Muscle of leg (tissue), 11 donors: Measurements from ENCODE around the gene ELL2. TPM values are rescaled to one million over a fixed set of nuclear protein-coding genes. Genes with fewer than 3 reads are reported as not detected.

Source experiments
- DNase-seq: peaks from one replicate; pipeline ENCODE4 v3.0.0; 2013
- H3K27ac ChIP-seq: one replicate; pipeline ENCODE4 v1.5.1; 2013; ENCODE audit warnings: mild to moderate bottlenecking, low read length, control low read depth
- H3K27me3 ChIP-seq: one replicate; pipeline ENCODE4 v1.6.1; 2013; ENCODE audit warnings: low read length; ENCODE audit not compliant: control insufficient read depth, insufficient read depth
- H3K36me3 ChIP-seq: one replicate; pipeline ENCODE4 v1.6.1; 2013; ENCODE audit warnings: low read length; ENCODE audit not compliant: control insufficient read depth, insufficient read depth
- H3K4me1 ChIP-seq: one replicate; pipeline ENCODE4 v1.6.1; 2013; ENCODE audit warnings: low read length; ENCODE audit not compliant: control insufficient read depth, insufficient read depth
- H3K4me3 ChIP-seq: one replicate; pipeline ENCODE4 v1.5.1; 2013; ENCODE audit warnings: low read length, control low read depth
- H3K9me3 ChIP-seq: replicated peaks from 2 replicates; pipeline ENCODE4 v1.6.1; 2013; ENCODE audit warnings: low read depth, low read length; ENCODE audit not compliant: control insufficient read depth
- WGBS: methylation state at CpG from one replicate; pipeline ENCODE4 v1.1.5; 2013; ENCODE audit warnings: missing lambda C conversion rate; ENCODE audit not compliant: insufficient coverage; 5-methylcytosine and 5-hydroxymethylcytosine counted together
- polyA plus RNA-seq, 8 donors: library from polyadenylated mRNA; unstranded; fragments of 120-200 nt; gene quantifications; one replicate each; pipeline versions ENCODE4 v1.2.1 to v1.2.3, GENCODE V29; 2013; ENCODE audit warnings: inconsistent platforms in 1 of 8, low replicate concordance in 1 of 8; ENCODE audit not compliant: insufficient read length in 8 of 8, insufficient read depth in 1 of 8
- total RNA-seq: library from RNA; stranded (reverse); fragments of 120-200 nt; gene quantifications from one replicate; pipeline ENCODE4 v1.2.4, GENCODE V29; 2013

The ELL2 gene
- total and polyA plus RNA-seq, 9 donors = 2.1 to 4.9 (median 3.5) TPM

DNA sequence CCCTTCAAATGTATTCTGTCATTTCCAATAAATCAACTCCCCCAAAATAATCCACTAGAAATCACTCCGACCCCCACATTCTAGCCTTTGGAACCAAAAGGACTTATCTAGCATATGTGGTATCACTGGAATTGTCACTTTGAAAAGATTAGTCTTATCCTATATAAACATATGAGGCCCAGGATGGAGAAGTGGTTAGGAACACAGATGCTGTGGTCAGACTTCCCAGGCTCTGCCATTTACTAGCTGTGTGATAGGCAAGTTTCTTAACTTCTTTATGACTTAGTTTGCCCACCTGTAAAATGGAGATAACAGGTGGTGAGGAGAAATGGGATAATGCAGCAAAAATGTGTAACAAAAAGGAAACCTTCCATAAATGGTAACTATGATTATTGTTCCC is 77.1 kb downstream of the ELL2 start:
- Histone ChIP-seq H3K36me3 (no peaks in the 10 kb centered on the region), H3K9me3 (no peaks in the 10 kb centered on the region), H3K27me3 (no peaks in the 10 kb centered on the region), H3K4me3 (no peak overlapping the region), H3K4me1 (no peaks in the 10 kb centered on the region), H3K27ac (no peak overlapping the region)
- DNase-seq = no peak
- WGBS = no CpG with 5 or more reads among the region's 1 CpG

DNA sequence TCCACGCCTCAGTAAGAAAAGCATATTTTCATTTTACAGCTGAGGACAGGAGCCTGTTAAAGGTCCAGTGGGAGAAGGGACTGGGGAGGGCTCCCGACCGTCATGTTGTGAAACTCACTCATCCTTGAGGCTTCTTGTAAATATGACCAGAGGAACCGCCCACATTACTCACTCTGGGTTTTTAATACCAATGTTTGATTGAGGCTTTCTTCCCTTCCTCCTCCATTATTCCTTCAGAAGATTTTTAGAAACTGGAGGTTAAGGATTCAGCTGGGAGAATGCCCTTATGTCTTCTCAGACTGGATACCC is 77.7 kb downstream of the ELL2 start:
- H3K4me3 ChIP-seq = no peak overlapping the region
- H3K4me1 ChIP-seq = no peaks in the 10 kb centered on the region
- no peaks in the 10 kb centered on the region for H3K36me3 ChIP-seq
- no peaks in the 10 kb centered on the region for H3K27me3 ChIP-seq
- no peak overlapping the region for H3K27ac ChIP-seq
- WGBS = no CpG with 5 or more reads among the region's 4 CpGs
- no peaks in the 10 kb centered on the region for H3K9me3 ChIP-seq
- DNase-seq = no peak

DNA sequence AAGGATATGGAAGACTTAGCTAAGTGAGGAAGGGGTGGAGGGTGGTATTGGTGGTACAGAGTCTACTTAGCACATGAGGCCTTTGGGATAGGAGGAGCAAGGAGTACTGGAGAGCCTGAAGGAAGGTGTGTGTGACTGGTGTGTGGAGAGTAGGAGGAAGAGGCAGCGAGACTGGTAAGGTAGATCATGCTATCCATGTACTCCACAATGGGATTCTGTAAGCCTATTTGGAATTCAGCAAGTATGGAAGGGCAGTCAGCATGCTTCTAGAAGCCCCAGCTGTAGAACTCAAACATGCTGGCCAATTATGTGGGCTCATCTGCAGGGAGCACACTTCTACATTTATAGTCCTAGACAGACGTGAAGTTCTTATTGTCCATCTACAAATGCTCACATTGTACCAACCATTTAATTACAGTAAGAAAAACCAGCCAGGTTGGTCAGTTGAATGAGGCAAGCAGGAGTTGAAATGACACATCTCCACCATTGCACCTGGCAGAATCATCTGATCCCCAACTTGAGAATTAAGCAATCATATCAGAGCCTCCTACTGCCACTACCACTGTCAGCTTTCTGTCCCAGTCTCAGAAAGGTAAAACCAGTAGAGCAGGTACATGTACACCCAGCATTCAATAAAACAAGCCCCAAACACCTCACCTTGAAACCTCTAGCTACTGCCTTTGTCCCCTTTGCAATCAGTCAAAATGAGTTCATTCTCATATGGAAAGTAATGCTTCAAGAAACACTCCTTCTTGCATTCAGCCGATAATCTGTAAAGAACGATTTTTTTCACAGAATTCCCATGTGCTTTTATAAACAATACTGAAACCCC is 78.2 kb downstream of the ELL2 start:
- no peak for DNase-seq
- no peaks in the 10 kb centered on the region for H3K27me3 ChIP-seq
- H3K4me1 ChIP-seq = no peaks in the 10 kb centered on the region
- no peaks in the 10 kb centered on the region for H3K36me3 ChIP-seq
- WGBS = 73% methylated on average over 3 of the region's 4 CpGs
- H3K27ac ChIP-seq = no peak overlapping the region
- no peak overlapping the region for H3K4me3 ChIP-seq
- no peaks in the 10 kb centered on the region for H3K9me3 ChIP-seq

DNA sequence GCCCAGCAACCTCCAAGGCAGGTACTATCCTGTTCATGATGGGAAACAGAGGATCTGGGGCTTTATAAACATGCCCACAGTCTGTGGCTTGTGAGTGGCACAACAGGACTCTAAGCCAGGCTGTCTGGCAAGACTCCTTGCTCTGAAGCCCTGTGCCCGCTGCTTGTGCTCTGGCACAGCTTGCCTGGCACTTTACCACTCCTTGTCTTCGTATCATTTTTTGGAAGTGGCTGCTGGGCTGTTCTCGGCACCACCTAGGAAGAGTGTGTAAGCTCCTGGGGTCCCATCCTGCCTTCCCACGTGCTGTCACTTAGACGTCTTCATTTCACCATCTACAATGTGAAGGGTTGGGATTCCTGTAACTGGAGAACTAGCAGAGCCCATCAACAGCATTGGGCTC is 79.8 kb downstream of the ELL2 start:
- H3K27me3 ChIP-seq = no peaks in the 10 kb centered on the region
- H3K9me3 ChIP-seq = no peaks in the 10 kb centered on the region
- H3K4me3 ChIP-seq = no peak overlapping the region
- no peaks in the 10 kb centered on the region for H3K36me3 ChIP-seq
- H3K27ac ChIP-seq = no peak overlapping the region
- DNase-seq = no peak
- no peaks in the 10 kb centered on the region for H3K4me1 ChIP-seq
- 100% methylated on average over 1 of the region's 5 CpGs for WGBS

DNA sequence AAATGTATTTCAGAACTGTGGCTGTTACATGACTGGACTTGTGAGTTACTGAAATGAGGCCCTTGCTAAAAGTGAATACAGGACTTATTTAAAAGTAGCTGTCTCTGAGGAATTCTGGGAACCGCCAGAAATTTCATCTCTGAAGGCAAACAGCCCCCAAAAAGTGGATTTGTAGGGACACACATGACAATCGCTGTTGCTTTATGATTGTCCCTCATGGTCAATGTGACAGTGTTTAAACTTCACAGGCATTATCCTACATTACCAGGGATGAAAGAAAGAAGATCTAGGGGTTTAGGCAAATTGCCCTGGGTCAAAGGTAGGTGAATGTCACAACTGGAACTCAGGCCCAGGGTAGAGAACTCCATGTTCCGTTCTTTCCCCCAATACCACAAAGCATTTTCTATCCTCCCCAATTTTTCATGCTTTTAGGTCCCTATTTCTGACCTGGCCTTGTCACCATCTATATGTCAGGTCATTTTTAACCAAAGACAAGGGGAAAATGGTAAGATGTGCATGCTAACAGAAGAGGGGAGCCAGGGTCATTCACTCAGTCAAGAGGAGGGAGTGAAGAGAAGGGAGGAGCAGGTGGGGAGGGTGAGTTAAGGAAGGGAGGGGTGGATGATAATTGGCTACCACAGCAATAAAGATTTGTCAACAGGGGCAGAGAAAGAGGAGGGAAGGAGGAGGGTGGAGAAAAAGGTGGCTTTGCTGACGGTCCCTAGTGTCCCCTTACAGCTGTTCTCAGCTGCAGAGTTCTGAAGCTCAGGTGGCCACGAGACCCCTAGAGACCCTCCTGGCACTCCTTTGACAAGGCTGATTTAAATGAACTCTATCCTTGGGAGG is 81.3 kb downstream of the ELL2 start:
- 57% methylated on average over 1 of the region's 5 CpGs for WGBS
- no peak for DNase-seq
- Histone ChIP-seq H3K4me1 (no peaks in the 10 kb centered on the region), H3K9me3 (no peaks in the 10 kb centered on the region), H3K4me3 (no peak overlapping the region), H3K27ac (no peak overlapping the region), H3K36me3 (no peaks in the 10 kb centered on the region), H3K27me3 (no peaks in the 10 kb centered on the region)

DNA sequence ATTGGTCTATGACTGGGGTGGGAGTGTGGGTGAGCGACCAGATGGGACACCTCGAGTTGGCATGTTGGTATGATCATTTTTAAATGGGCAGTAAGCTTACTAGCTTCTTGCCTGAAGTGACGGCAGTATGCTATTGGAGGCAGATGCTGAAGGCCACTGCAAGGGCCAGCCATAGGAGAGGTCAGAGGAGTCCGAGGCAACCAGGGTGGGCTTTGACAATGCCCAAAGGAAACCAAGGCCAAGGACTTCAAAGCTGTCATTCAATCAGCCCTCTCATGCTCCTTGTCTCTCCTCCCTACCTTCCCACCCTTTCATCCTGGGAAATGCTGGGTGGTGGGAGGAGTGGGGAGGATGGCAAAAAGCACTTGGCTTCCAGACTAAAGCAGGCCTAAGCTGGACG is 82.0 kb downstream of the ELL2 start:
- H3K27ac ChIP-seq = no peak overlapping the region
- H3K4me1 ChIP-seq = no peaks in the 10 kb centered on the region
- 75% methylated on average over 3 of the region's 5 CpGs for WGBS
- H3K9me3 ChIP-seq = no peaks in the 10 kb centered on the region
- H3K36me3 ChIP-seq = no peaks in the 10 kb centered on the region
- no peak for DNase-seq
- no peak overlapping the region for H3K4me3 ChIP-seq
- no peaks in the 10 kb centered on the region for H3K27me3 ChIP-seq

DNA sequence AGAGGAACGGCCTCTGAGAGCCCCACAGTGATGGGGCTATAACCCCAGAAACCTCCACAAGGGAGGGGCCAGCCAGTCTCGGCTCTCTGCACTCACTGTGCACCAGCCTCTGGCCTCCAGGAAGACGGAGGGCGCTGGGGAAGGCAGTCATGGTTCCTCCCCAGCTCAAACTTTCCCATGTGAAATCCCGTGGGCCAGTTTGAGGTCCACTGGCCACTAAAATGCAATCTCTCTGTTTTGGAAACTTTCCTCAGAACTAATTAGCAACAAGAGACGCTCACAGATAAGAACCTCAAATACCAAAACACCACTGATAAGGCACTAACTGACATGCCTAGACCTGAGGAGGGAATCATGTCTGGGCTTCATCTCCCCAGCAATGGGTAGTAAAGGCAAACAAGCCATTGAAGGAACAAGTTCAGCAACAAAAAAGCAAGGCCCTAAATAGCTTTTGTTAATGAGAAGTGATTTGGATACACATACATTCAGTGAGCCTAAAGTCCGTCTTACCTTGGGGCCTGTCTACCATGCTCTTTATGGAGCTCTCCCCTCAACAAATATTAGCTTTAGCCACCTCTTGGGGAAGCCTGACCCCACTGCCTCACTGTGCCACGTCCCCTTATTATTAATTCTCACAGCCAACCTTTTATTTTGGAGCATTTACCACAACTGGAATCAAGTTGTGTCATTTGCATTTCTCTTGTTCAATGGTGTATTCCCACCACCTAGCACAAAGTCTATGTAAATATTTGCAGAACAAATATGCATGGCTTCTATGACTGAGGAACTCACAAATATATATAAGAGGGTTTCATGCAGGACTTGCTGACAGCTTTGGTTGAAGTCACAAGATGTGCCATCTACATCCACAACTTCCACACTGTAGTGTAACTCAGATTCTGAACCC is 83.0 kb downstream of the ELL2 start:
- no peak overlapping the region for H3K27ac ChIP-seq
- H3K36me3 ChIP-seq = no peaks in the 10 kb centered on the region
- no peaks in the 10 kb centered on the region for H3K9me3 ChIP-seq
- no peak overlapping the region for H3K4me3 ChIP-seq
- DNase-seq = no peak
- H3K27me3 ChIP-seq = no peaks in the 10 kb centered on the region
- H3K4me1 ChIP-seq = no peaks in the 10 kb centered on the region
- WGBS = 72% methylated on average over 5 of the region's 8 CpGs

DNA sequence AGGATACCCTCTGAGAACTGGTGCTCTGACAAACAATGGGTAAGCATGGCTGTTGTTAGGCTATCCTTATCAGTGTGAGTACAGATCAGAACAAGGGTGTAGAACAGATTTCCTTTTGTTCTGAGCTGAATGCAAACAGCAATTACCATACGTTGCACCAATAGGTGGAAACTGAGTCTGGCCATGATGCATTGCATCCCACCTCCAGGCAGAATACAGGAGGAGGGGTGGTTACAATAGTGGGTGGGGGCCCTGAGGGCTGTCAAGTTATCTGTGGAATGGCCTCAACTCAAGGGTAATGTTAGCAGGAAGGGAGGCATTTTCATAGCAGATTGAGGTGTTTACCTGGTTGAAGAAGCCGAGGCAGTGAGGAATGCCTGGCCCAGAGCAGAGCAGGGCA is 84.9 kb downstream of the ELL2 start:
- H3K27ac ChIP-seq = no peak overlapping the region
- WGBS = 93% methylated on average over 2 of the region's 2 CpGs
- H3K9me3 ChIP-seq = no peaks in the 10 kb centered on the region
- no peaks in the 10 kb centered on the region for H3K27me3 ChIP-seq
- H3K36me3 ChIP-seq = no peaks in the 10 kb centered on the region
- H3K4me3 ChIP-seq = no peak overlapping the region
- DNase-seq = no peak
- no peaks in the 10 kb centered on the region for H3K4me1 ChIP-seq

DNA sequence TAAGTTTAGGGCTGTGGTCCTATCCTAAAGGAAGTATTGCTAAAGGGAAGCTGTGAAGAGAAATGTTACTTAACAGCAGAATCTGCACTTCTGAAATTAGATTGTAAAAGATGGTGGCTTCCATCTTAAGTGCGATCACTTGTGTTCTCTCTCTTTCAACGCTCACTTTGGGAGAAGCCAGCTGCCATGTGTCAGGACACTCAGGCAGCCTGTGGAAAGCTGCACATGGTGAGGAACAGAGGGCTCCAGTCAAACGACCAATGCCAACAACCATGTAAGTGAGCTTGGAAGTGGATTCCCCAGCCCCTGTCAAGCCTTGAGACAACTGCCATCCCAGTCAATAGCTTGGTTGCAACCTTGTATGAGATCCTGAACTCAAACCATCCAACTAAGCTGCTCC is 87.4 kb downstream of the ELL2 start:
- Histone ChIP-seq H3K27ac (no peak overlapping the region), H3K36me3 (no peaks in the 10 kb centered on the region), H3K27me3 (no peaks in the 10 kb centered on the region), H3K4me1 (no peaks in the 10 kb centered on the region), H3K4me3 (no peak overlapping the region), H3K9me3 (no peaks in the 10 kb centered on the region)
- DNase-seq = no peak
- WGBS = 75% methylated on average over 2 of the region's 3 CpGs

DNA sequence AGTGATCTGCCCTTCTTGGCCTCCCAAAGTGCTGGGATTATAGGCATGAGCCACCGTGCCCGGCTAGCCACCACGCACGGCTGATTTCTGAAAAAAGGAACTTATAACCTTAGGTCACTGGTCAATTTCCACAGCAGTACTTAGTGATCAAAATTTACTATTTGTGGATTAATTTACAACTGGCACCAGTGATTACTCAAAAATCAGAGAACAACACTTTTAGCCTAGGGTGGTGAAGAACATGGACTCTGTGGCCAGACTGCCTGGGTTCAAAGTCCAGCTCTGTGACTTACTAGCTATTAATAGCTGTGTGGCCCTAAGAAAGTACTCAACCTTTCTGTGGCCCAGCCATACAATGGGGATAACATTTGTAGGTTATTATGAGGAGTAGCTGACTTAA is 88.3 kb downstream of the ELL2 start:
- no peak for DNase-seq
- Histone ChIP-seq H3K4me1 (no peaks in the 10 kb centered on the region), H3K27ac (no peak overlapping the region), H3K9me3 (no peaks in the 10 kb centered on the region), H3K4me3 (no peak overlapping the region), H3K27me3 (no peaks in the 10 kb centered on the region), H3K36me3 (no peaks in the 10 kb centered on the region)
- WGBS = 100% methylated on average over 1 of the region's 4 CpGs
